LNCaP clone FGC (cell line): ENCODE measurements around the gene PYCARD.

Experiments
- DNase-seq: peaks from one replicate; pipeline ENCODE4 v3.0.0-alpha.2; 2011; ENCODE audit warnings: low read depth
- H3K4me3 ChIP-seq: 2 replicates; pipeline ENCODE4 v1.5.1; 2011; ENCODE audit warnings: mild to moderate bottlenecking, low read depth, low read length, control low read depth
- CTCF ChIP-seq: IDR thresholded peaks from 2 replicates; pipeline ENCODE4 v1.5.1; 2012; ENCODE audit warnings: mild to moderate bottlenecking; ENCODE audit not compliant: control insufficient read depth, insufficient read depth; ENCODE audit errors: extremely low read depth

PYCARD gene

GRCh38 chr16:31157136-31157535 lies 45.4 kb downstream of the PYCARD start:
- no peak for TF ChIP-seq CTCF
- no peak for DNase-seq
- no peak overlapping the region for H3K4me3 ChIP-seq
